K562 (cell line): ENCODE results near the gene IER3IP1. TPM values are rescaled to one million over a fixed set of nuclear protein-coding genes. Genes with fewer than 3 reads are reported as not detected.
A peak's percentile ranks its signal among the peaks of the same experiment; 100 is the strongest.

Experiments
- ATAC-seq: fragments of 200-7000 bp; cut with Tn5 transposase; 3 replicates; pipeline ENCODE4 v1.9.1; 2020; ENCODE audit warnings: moderate library complexity
- BruUV-seq: library from RNA; stranded (reverse); fragments of 400-500 nt; replicated peaks from 2 replicates; lab custom pipeline; 2021; lab: Mats Ljungman, UMichigan
- CTCF ChIA-PET: fragments of 300-600 bp; formaldehyde crosslinking; extraction: SDS; loops from one replicate; lab custom pipeline; 2021; ENCODE audit warnings: low intra/inter-chr PET ratio; lab: Yijun Ruan, JAX
- POLR2A ChIA-PET: fragments of 300-600, 350-650 bp; sonication (Branson Sonifier 250); formaldehyde crosslinking; extraction: SDS; loops from one replicate; lab custom pipeline; 2021; ENCODE audit warnings: antibody characterized with exemption, inconsistent platforms; lab: Yijun Ruan, JAX
- DNase-seq, 4 experiments: peaks; one replicate each; pipeline versions ENCODE4 v3.0.0 to v3.0.0-alpha.2; 2011 to 2018; ENCODE audit warnings: low spot score in 3 of 4, mixed read lengths in 3 of 4; ENCODE audit errors: extremely low read depth in 1 of 4
- FAIRE-seq: peaks from 2 replicates; lab custom pipeline; 2011; peaks lifted over from hg19 to GRCh38; lab: Jason Lieb, UNC
- H2AFZ ChIP-seq: 2 replicates; pipeline ENCODE4 v1.6.0; 2011; ENCODE audit warnings: low read depth, low read length, control low read depth, inconsistent platforms
- H3K27ac ChIP-seq: fragments of 200-600 bp; 3 replicates; pipeline ENCODE4 v1.8.0; 2011; ENCODE audit warnings: low read depth, mild to moderate bottlenecking, control low read depth, inconsistent platforms, low read length, moderate library complexity, mixed read lengths; ENCODE audit errors: extremely low read depth
- H3K27me3 ChIP-seq, 2 experiments: fragments of 300-600 bp in 1 of 2; 2 replicates in 1 of 2; 3 replicates in 1 of 2; pipeline versions ENCODE4 v1.6.0 to v1.8.0; 2011; ENCODE audit warnings: inconsistent platforms in 2 of 2, low read length in 2 of 2, mild to moderate bottlenecking in 1 of 2, mixed read lengths in 1 of 2, moderate library complexity in 1 of 2; ENCODE audit not compliant: control insufficient read depth in 2 of 2, insufficient read depth in 2 of 2
- H3K36me3 ChIP-seq: fragments of 300-600 bp; 3 replicates; pipeline ENCODE4 v1.8.0; 2011; ENCODE audit warnings: mild to moderate bottlenecking, low read length, inconsistent platforms; ENCODE audit not compliant: control insufficient read depth, insufficient read depth
- H3K4me1 ChIP-seq, 2 experiments: fragments of 200-600 bp in 1 of 2; replicated peaks in 1 of 2; 2 replicates in 1 of 2; 3 replicates in 1 of 2; pipeline versions ENCODE4 v1.5.1 to v1.8.0; 2011; ENCODE audit warnings: inconsistent platforms in 2 of 2, low read length in 2 of 2, mild to moderate bottlenecking in 1 of 2, mixed read lengths in 1 of 2, moderate library complexity in 1 of 2; ENCODE audit not compliant: control insufficient read depth in 2 of 2, insufficient read depth in 2 of 2
- H3K4me2 ChIP-seq: 2 replicates; pipeline ENCODE4 v1.6.1; 2011; ENCODE audit warnings: low read length, control low read depth, inconsistent platforms, mixed read lengths; ENCODE audit not compliant: insufficient read depth
- H3K4me3 ChIP-seq: fragments of 200-600 bp; sonication (generic), shearing (Covaris generic); 2 replicates; pipeline ENCODE4 v1.5.1; 2016; ENCODE audit warnings: control low read depth, inconsistent platforms
- H3K79me2 ChIP-seq: fragments of 200-600 bp; 3 replicates; pipeline ENCODE4 v1.8.0; 2011; ENCODE audit warnings: low read length, inconsistent platforms; ENCODE audit not compliant: control insufficient read depth, insufficient read depth
- H3K9ac ChIP-seq, 2 experiments: 2 replicates each; pipeline versions ENCODE4 v1.6.0 to v1.6.1; 2011; ENCODE audit warnings: low read depth in 2 of 2, low read length in 2 of 2, control low read depth in 1 of 2, inconsistent platforms in 1 of 2, mild to moderate bottlenecking in 1 of 2, mixed read lengths in 1 of 2; ENCODE audit not compliant: insufficient read depth in 1 of 2
- H3K9me1 ChIP-seq: one replicate; pipeline ENCODE4 v1.6.0; 2011; ENCODE audit warnings: inconsistent platforms, mild to moderate bottlenecking, low read length, moderate library complexity; ENCODE audit not compliant: control insufficient read depth, insufficient read depth
- H3K9me3 ChIP-seq: replicated peaks from 2 replicates; pipeline ENCODE4 v1.5.1; 2011; ENCODE audit warnings: low read depth, low read length, inconsistent platforms; ENCODE audit not compliant: control insufficient read depth, insufficient read depth
- H4K20me1 ChIP-seq: replicated peaks from 2 replicates; pipeline ENCODE4 v1.6.1; 2011; ENCODE audit warnings: low read length, inconsistent platforms, mixed read lengths; ENCODE audit not compliant: control insufficient read depth, insufficient read depth
- CHD7 ChIP-seq: fragments of 200-600 bp; sonication (generic); IDR thresholded peaks from one replicate; pipeline ENCODE4 v1.6.1; 2012; ENCODE audit warnings: mild to moderate bottlenecking, low read depth, low read length, inconsistent platforms
- CTBP1 ChIP-seq: fragments of 450-650 bp; IDR thresholded peaks from 2 replicates; pipeline ENCODE4 v1.6.1; 2016; ENCODE audit warnings: borderline replicate concordance
- ESRRB ChIP-seq: fragments of 250-450 bp; sonication (Bioruptor Pico); IDR thresholded peaks from 2 replicates; pipeline ENCODE4 v1.5.0; 2020; ENCODE audit warnings: mild to moderate bottlenecking, moderate library complexity, borderline replicate concordance
- GATA2 ChIP-seq: sonication (generic); formaldehyde crosslinking; IDR thresholded peaks from 2 replicates; pipeline ENCODE4 v1.4.0; 2020; ENCODE audit warnings: mild to moderate bottlenecking, missing genetic modification reagents
- NKRF ChIP-seq: fragments of 450-650 bp; IDR thresholded peaks from 2 replicates; pipeline ENCODE4 v1.6.1; 2016; ENCODE audit warnings: borderline replicate concordance
- SUPT5H ChIP-seq: fragments of 450-650 bp; IDR thresholded peaks from 2 replicates; pipeline ENCODE4 v1.6.1; 2016
- ZNF785 ChIP-seq: fragments of 250-450 bp; sonication (Bioruptor Pico); IDR thresholded peaks from 2 replicates; pipeline ENCODE4 v1.4.0; 2020; ENCODE audit warnings: mild to moderate bottlenecking
- WGBS: fragments of 100-300 bp; shearing (Covaris generic); methylation state at CpG from one replicate; pipeline ENCODE4 v1.1.6; 2016; ENCODE audit warnings: low coverage, mixed read lengths; ENCODE audit not compliant: insufficient coverage; ENCODE audit errors: missing lambda C conversion rate; 5-methylcytosine and 5-hydroxymethylcytosine counted together
- in situ Hi-C: fragments of 300-500 bp; cut with MboI; formaldehyde crosslinking; loops from 4 replicates; pipeline ENCODE4 v1.15.0; 2018; ENCODE audit warnings: inconsistent platforms, mixed read lengths
- intact Hi-C: fragments of 100-400 bp; cut with micrococcal nuclease; formaldehyde crosslinking; loops from 2 replicates; pipeline ENCODE4 v1.14.2; 2022
- polyA plus RNA-seq, 8 experiments: library from polyadenylated mRNA; depleted of rRNA in 4 of 8; stranded (reverse) in 5 of 8; unstranded in 3 of 8; fragments of >200 nt; fragmentation: Nextera tagmentation in 2 of 8; fragmentation: Illumina TruSeq in 1 of 8; extraction: Ambion mirVana in 2 of 8; extraction: Trizol in 1 of 8; gene quantifications; 2 replicates each; pipeline versions ENCODE4 v1.2.1 to v1.2.3, GENCODE V29; 2011 to 2014; ENCODE audit warnings: inconsistent platforms in 1 of 8, missing spikeins in 1 of 8
- total RNA-seq, 7 experiments: library from RNA; depleted of rRNA in 6 of 7; stranded (reverse); fragments of >200 nt in 6 of 7; fragmentation: Illumina TruSeq in 2 of 7; extraction: Trizol in 2 of 7; gene quantifications; 2 replicates each; pipeline versions ENCODE4 v1.2.1 to v1.2.3, GENCODE V29; 2011 to 2021; ENCODE audit warnings: low replicate concordance in 1 of 7

The IER3IP1 gene
- total and polyA plus RNA-seq, 9 of the 15 experiments (the other 6 are each of a cell fraction or from before 2014, with no cell fraction given): 9.0 to 38.2 (median 19.9) TPM

GRCh38 chr18:47175283-47175897, 774 bp downstream of the IER3IP1 start:
- no peak for FAIRE-seq
- ChIA-PET POLR2A (interaction anchor here (1.1 kb wide), 1 partner anchor 26 kb away, joined by 3 read pairs; the partner anchor contains the start of gene HDHD2), CTCF (no interaction called here)
- Histone ChIP-seq H3K27ac (peak overlapping the region; percentile 85), H3K9me3 (no peaks in the 10 kb centered on the region), H3K4me2 (peak overlapping the region; percentile 83), H3K4me3 (peak overlapping the region; percentile 97), H3K9ac (peak overlapping the region; percentile 90 to 96), H3K79me2 (peaks cover 55% of the 10 kb centered on the region), H2AFZ (peak overlapping the region; percentile 86), H3K27me3 (no peaks in the 10 kb centered on the region), H4K20me1 (0 out of 2 replicates have a peak, but pooled peaks cover 9% of the 10 kb centered on the region), H3K9me1 (no peaks in the 10 kb centered on the region), H3K36me3 (no peaks in the 10 kb centered on the region; the same call in 2 of the 3 replicates), H3K4me1 (peaks cover 0 to 16% of the 10 kb centered on the region in 2 experiments; a peak in 4 of 5 replicates)
- WGBS: 1% methylated on average over 23 of the region's 24 CpGs
- intact Hi-C loops: no loop called here
- peak; percentile 46 for ATAC-seq
- in situ Hi-C loops: no loop called here
- BruUV-seq: no TSS peak
- DNase-seq: no peak
- TF ChIP-seq SUPT5H (no peak), CTBP1 (no peak), ZNF785 (no peak), ESRRB (no peak), GATA2 (CRISPR knock-in tag) (no peak), NKRF (no peak), CHD7 (no peak)
